Nephron (organoid): Measurements from ENCODE around the gene PRUNE2.
A peak's percentile ranks its signal among the peaks of the same experiment; 100 is the strongest.

Source experiments
- H3K27ac Mint-ChIP-seq, 3 experiments: 2 replicates each; pipeline ENCODE4 v1.8.0; 2020; ENCODE audit warnings: mixed read lengths in 3 of 3, mild to moderate bottlenecking in 2 of 3, moderate library complexity in 1 of 3
- H3K27me3 Mint-ChIP-seq: 2 replicates; pipeline ENCODE4 v1.8.0; 2021; ENCODE audit warnings: low read depth, mild to moderate bottlenecking, moderate library complexity, mixed read lengths
- H3K36me3 Mint-ChIP-seq: 2 replicates; pipeline ENCODE4 v1.8.0; 2020; ENCODE audit warnings: low read depth, mixed read lengths
- H3K4me1 Mint-ChIP-seq: 2 replicates; pipeline ENCODE4 v1.8.0; 2020; ENCODE audit warnings: mixed read lengths
- H3K4me3 Mint-ChIP-seq, 3 experiments: 2 replicates each; pipeline ENCODE4 v1.8.0; 2020; ENCODE audit warnings: mild to moderate bottlenecking in 3 of 3, mixed read lengths in 3 of 3, moderate library complexity in 2 of 3
- H3K9me3 Mint-ChIP-seq: 2 replicates; pipeline ENCODE4 v1.8.0; 2020; ENCODE audit warnings: mixed read lengths
- TF ChIP-seq, protein P1 (sequence below), 3 experiments: fragments of 200-600 bp; sonication (generic); IDR thresholded peaks; one replicate each; pipeline ENCODE4 v1.5.0; 2021; ENCODE audit warnings: antibody characterized with exemption in 3 of 3; ENCODE audit not compliant: unreplicated experiment in 3 of 3

Gene PRUNE2

DNA sequence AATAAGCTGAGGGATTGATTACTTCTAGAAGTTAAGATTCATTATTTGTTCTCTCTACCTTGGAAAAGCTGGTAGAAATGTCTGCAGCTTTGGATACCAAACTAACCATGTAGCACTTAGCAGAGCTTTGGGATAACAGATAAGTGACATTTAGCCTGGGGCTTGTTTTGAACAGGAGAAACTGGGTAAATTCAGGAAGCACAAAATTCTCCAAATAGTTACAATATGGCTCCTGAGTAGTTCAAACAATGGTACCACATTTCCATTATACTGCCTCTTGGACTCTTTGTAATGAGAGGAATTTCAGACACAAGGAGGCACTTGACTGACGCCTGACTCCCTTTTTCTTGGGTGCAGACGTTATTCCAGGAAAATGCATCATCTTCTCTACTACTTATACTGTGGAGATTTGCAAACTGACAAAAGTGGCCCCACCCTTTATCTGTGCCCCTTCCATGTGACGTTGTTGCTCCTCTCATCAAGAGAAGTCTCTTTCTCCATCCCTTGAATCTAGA is 22.5 kb downstream of the PRUNE2 start:
- no peak overlapping the region for H3K27ac Mint-ChIP-seq
- no peaks in the 10 kb centered on the region for H3K36me3 Mint-ChIP-seq
- TF ChIP-seq, protein P1, sequence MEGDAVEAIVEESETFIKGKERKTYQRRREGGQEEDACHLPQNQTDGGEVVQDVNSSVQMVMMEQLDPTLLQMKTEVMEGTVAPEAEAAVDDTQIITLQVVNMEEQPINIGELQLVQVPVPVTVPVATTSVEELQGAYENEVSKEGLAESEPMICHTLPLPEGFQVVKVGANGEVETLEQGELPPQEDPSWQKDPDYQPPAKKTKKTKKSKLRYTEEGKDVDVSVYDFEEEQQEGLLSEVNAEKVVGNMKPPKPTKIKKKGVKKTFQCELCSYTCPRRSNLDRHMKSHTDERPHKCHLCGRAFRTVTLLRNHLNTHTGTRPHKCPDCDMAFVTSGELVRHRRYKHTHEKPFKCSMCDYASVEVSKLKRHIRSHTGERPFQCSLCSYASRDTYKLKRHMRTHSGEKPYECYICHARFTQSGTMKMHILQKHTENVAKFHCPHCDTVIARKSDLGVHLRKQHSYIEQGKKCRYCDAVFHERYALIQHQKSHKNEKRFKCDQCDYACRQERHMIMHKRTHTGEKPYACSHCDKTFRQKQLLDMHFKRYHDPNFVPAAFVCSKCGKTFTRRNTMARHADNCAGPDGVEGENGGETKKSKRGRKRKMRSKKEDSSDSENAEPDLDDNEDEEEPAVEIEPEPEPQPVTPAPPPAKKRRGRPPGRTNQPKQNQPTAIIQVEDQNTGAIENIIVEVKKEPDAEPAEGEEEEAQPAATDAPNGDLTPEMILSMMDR (IDR thresholded peaks at IDR 0.05; ENCODE audit: unreplicated experiment in 3 of 3), result no peak
- peaks cover 12% of the 10 kb centered on the region for H3K4me1 Mint-ChIP-seq
- no peaks in the 10 kb centered on the region for H3K9me3 Mint-ChIP-seq
- no peak overlapping the region for H3K4me3 Mint-ChIP-seq
- no peaks in the 10 kb centered on the region for H3K27me3 Mint-ChIP-seq

DNA sequence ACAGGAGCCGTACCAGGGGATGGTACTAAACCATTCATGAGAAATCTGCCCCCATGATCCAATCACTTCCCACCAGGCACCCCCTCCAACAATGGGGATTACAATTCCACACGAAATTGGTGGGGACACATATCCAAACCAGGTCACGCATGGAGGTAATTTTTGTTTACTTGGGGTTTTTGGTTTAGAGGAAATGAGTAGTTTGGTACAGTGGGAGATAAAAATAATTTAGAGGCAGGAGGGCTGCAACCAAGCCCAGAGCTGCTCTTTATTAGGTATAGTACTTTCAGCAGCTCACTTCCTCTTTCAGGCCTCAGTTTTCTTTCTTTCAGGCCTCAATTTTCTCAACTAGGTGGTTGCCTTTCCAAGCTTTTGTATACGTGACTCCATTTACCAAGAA is 23.2 kb downstream of the PRUNE2 start:
- no peak overlapping the region for H3K4me3 Mint-ChIP-seq
- H3K4me1 Mint-ChIP-seq, result peaks cover 8% of the 10 kb centered on the region
- H3K9me3 Mint-ChIP-seq, result no peaks in the 10 kb centered on the region
- H3K27me3 Mint-ChIP-seq, result no peaks in the 10 kb centered on the region
- TF ChIP-seq, protein P1 (IDR thresholded peaks at IDR 0.05; ENCODE audit: unreplicated experiment in 3 of 3), result no peak
- H3K36me3 Mint-ChIP-seq, result no peaks in the 10 kb centered on the region
- no peak overlapping the region for H3K27ac Mint-ChIP-seq

DNA sequence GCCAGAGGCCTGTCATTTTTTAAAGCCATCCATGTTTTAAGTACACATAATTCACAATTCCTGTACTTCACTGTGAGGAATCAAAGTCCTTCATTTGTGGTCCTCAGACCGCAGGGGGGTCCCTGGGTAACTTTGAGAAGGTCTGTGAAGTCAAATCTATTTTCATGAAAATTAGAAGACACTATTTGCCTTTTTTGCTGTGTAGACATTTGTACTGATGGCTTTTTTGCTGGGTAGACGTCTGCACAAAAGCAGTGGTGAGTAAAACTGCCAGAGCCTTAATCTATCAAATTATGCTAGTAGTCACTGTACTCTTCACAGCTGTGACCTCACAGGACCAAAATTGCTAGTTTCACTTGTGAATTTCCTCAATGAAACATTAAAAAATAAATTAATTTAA is 25.7 kb downstream of the PRUNE2 start:
- no peaks in the 10 kb centered on the region for H3K36me3 Mint-ChIP-seq
- H3K27ac Mint-ChIP-seq, result no peak overlapping the region
- no peaks in the 10 kb centered on the region for H3K4me1 Mint-ChIP-seq
- H3K4me3 Mint-ChIP-seq, result no peak overlapping the region
- H3K9me3 Mint-ChIP-seq, result no peaks in the 10 kb centered on the region
- peaks cover 5% of the 10 kb centered on the region for H3K27me3 Mint-ChIP-seq
- TF ChIP-seq, protein P1 (IDR thresholded peaks at IDR 0.05; ENCODE audit: unreplicated experiment in 3 of 3), result no peak

DNA sequence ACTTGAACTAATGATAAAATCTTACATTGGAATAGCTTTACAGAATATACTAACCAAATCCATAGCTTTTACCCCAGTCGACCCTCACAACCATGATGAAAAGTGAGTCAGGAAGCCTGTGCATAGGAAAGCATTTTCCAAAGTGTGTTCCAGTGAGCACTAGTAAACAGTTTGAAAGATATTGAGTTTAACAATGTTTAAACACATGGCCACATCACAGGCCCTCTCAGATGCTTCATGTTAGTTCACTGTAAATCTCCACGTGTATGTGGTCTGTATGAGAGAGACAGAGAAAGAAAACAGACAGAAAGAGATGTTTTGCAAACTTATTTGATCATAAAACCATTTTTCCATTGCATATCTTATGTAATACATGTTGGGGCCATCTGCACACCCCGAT is 27.0 kb downstream of the PRUNE2 start:
- no peaks in the 10 kb centered on the region for H3K9me3 Mint-ChIP-seq
- H3K27me3 Mint-ChIP-seq, result peaks cover 5% of the 10 kb centered on the region
- H3K27ac Mint-ChIP-seq, result peak overlapping the region in 1 of 3 experiments; percentile 30
- H3K4me1 Mint-ChIP-seq, result no peaks in the 10 kb centered on the region
- H3K4me3 Mint-ChIP-seq, result no peak overlapping the region
- TF ChIP-seq, protein P1 (IDR thresholded peaks at IDR 0.05; ENCODE audit: unreplicated experiment in 3 of 3), result no peak
- H3K36me3 Mint-ChIP-seq, result no peaks in the 10 kb centered on the region

DNA sequence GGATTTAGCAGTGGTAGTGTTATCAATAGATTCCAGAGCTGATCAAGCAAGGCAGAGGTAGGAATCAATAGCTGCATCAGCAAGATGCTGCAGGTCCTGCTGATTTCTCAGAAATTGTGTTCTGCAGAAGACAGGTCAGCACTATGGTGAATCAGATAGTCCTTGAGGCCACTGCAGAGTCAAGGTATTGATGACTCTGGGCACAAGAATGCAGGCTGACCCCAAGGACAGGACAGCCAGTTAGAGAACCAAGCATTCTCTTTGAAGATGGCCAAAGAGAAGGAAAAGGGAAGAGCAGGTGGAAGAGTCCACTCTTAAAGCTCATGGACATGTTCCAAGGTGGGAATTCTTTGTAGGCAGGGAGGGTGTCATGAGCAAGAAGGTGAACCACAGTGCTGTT is 28.0 kb downstream of the PRUNE2 start:
- no peaks in the 10 kb centered on the region for H3K9me3 Mint-ChIP-seq
- peaks cover 6% of the 10 kb centered on the region for H3K4me1 Mint-ChIP-seq
- H3K36me3 Mint-ChIP-seq, result no peaks in the 10 kb centered on the region
- H3K27ac Mint-ChIP-seq, result no peak overlapping the region
- TF ChIP-seq, protein P1 (IDR thresholded peaks at IDR 0.05; ENCODE audit: unreplicated experiment in 3 of 3), result no peak
- peaks cover 14% of the 10 kb centered on the region for H3K27me3 Mint-ChIP-seq
- H3K4me3 Mint-ChIP-seq, result no peak overlapping the region

DNA sequence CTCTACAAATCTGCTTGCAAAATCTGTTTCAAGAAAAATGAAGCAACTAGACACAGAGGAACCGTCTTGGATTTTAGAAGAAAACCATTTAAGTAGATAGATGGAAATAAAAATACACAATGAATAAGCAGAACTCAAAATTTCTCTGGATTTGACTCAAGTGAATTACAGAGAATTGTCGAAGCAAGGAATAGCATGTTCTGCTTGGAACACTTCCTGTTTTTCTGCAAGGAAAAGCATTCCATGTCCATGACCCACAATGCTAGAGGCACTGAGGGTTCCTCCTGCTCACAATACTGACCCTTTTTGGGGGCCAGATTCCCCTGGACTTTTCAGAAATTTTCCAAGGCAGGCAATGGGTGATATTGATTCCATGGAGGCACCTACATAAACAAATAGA is 29.8 kb downstream of the PRUNE2 start:
- TF ChIP-seq, protein P1 (IDR thresholded peaks at IDR 0.05; ENCODE audit: unreplicated experiment in 3 of 3), result no peak
- Mint-ChIP-seq H3K9me3 (no peaks in the 10 kb centered on the region), H3K27ac (no peak overlapping the region), H3K27me3 (peaks cover 22% of the 10 kb centered on the region), H3K4me3 (no peak overlapping the region), H3K4me1 (peaks cover 6% of the 10 kb centered on the region), H3K36me3 (no peaks in the 10 kb centered on the region)
